Panc1 (cell line): ENCODE data around the gene BMAL1.

Experiments used
- POLR2AphosphoS5 ChIP-seq: IDR thresholded peaks from 2 replicates; pipeline ENCODE4 v1.6.1; 2012; ENCODE audit warnings: mild to moderate bottlenecking, low read depth, low read length, moderate library complexity
- TF ChIP-seq, protein P1 (sequence below): fragments of 450-650 bp; IDR thresholded peaks from 2 replicates; pipeline ENCODE4 v1.5.1; 2017; ENCODE audit warnings: mild to moderate bottlenecking

GRCh38 chr11:13316528-13316961, 39.0 kb downstream of the BMAL1 start:
- TF ChIP-seq, protein P1, sequence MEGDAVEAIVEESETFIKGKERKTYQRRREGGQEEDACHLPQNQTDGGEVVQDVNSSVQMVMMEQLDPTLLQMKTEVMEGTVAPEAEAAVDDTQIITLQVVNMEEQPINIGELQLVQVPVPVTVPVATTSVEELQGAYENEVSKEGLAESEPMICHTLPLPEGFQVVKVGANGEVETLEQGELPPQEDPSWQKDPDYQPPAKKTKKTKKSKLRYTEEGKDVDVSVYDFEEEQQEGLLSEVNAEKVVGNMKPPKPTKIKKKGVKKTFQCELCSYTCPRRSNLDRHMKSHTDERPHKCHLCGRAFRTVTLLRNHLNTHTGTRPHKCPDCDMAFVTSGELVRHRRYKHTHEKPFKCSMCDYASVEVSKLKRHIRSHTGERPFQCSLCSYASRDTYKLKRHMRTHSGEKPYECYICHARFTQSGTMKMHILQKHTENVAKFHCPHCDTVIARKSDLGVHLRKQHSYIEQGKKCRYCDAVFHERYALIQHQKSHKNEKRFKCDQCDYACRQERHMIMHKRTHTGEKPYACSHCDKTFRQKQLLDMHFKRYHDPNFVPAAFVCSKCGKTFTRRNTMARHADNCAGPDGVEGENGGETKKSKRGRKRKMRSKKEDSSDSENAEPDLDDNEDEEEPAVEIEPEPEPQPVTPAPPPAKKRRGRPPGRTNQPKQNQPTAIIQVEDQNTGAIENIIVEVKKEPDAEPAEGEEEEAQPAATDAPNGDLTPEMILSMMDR = no peak
- TF ChIP-seq POLR2AphosphoS5 = no peak
